HEK293 (cell line): ENCODE measurements around the gene GPR17.

Experiments
- CTCF ChIA-PET: fragments of 350-600 bp; formaldehyde crosslinking; extraction: SDS; loops from one replicate; lab custom pipeline; 2021; ENCODE audit warnings: antibody characterized with exemption; lab: Yijun Ruan, JAX
- POLR2A ChIA-PET: fragments of 300-600 bp; formaldehyde crosslinking; extraction: SDS; loops from one replicate; lab custom pipeline; 2020; ENCODE audit warnings: antibody characterized with exemption, inconsistent platforms; lab: Yijun Ruan, JAX
- H3K27ac ChIP-seq: fragments of 200-500 bp; sonication (Bioruptor generic); 2 replicates; pipeline ENCODE4 v1.5.1; 2014; ENCODE audit warnings: low read depth, low read length, control low read depth, inconsistent platforms; ENCODE audit errors: extremely low read depth
- H3K36me3 ChIP-seq, 2 experiments: fragments of 200-500 bp in 1 of 2; sonication (Bioruptor generic) in 1 of 2; 1 replicate in 1 of 2; 2 replicates in 1 of 2; pipeline ENCODE4 v1.5.1; 2014 to 2017; ENCODE audit warnings: inconsistent platforms in 2 of 2, low read length in 2 of 2; ENCODE audit not compliant: control insufficient read depth in 2 of 2, insufficient read depth in 1 of 2
- H3K4me1 ChIP-seq: fragments of 200-500 bp; sonication (Bioruptor generic); 2 replicates; pipeline ENCODE4 v1.5.1; 2014; ENCODE audit warnings: mild to moderate bottlenecking, low read length, inconsistent platforms; ENCODE audit not compliant: control insufficient read depth, insufficient read depth
- H3K4me3 ChIP-seq: 2 replicates; pipeline ENCODE4 v1.5.1; 2011; ENCODE audit warnings: low read depth, mild to moderate bottlenecking, control low read depth, low read length, moderate library complexity
- H3K9me3 ChIP-seq: fragments of 200-500 bp; sonication (Bioruptor generic); 2 replicates; pipeline ENCODE4 v1.5.1; 2014; ENCODE audit warnings: low read depth, low read length, inconsistent platforms; ENCODE audit not compliant: control insufficient read depth, insufficient read depth
- IKZF3 ChIP-seq: fragments of 450-650 bp; IDR thresholded peaks from 2 replicates; pipeline ENCODE4 v1.5.0; 2018; ENCODE audit warnings: missing biosample characterization, mild to moderate bottlenecking, missing genetic modification characterization, moderate library complexity
- KLF1 ChIP-seq: fragments of 450-650 bp; formaldehyde crosslinking; IDR thresholded peaks from 2 replicates; pipeline ENCODE4 v1.5.1; 2016; ENCODE audit warnings: missing biosample characterization, missing genetic modification characterization
- KLF9 ChIP-seq: fragments of 450-650 bp; formaldehyde crosslinking; IDR thresholded peaks from 2 replicates; pipeline ENCODE4 v1.5.1; 2016; ENCODE audit warnings: missing biosample characterization, missing genetic modification characterization, low read depth
- MEIS1 ChIP-seq: sonication (generic); formaldehyde crosslinking; IDR thresholded peaks from 2 replicates; pipeline ENCODE4 v1.8.1; 2022; ENCODE audit warnings: missing genetic modification reagents, mild to moderate bottlenecking, borderline replicate concordance
- MZF1 ChIP-seq: fragments of 450-650 bp; formaldehyde crosslinking; IDR thresholded peaks from 2 replicates; pipeline ENCODE4 v1.5.1; 2017; ENCODE audit warnings: missing biosample characterization, missing genetic modification characterization, borderline replicate concordance
- SCRT1 ChIP-seq: fragments of 450-650 bp; formaldehyde crosslinking; IDR thresholded peaks from 2 replicates; pipeline ENCODE4 v1.5.1; 2016; ENCODE audit warnings: missing biosample characterization, missing genetic modification characterization, borderline replicate concordance
- SETDB1 ChIP-seq: IDR thresholded peaks from one replicate; pipeline ENCODE4 v1.6.1; 2017; ENCODE audit warnings: mild to moderate bottlenecking, low read length, moderate library complexity, mixed read lengths; ENCODE audit not compliant: insufficient read length
- ZBTB17 ChIP-seq: fragments of 450-650 bp; formaldehyde crosslinking; IDR thresholded peaks from 2 replicates; pipeline ENCODE4 v1.5.1; 2016; ENCODE audit warnings: missing biosample characterization, missing genetic modification characterization
- ZFP37 ChIP-seq: fragments of 450-650 bp; formaldehyde crosslinking; IDR thresholded peaks from 2 replicates; pipeline ENCODE4 v1.5.1; 2016; ENCODE audit warnings: missing biosample characterization, missing genetic modification characterization
- ZNF146 ChIP-seq: fragments of 450-650 bp; formaldehyde crosslinking; IDR thresholded peaks from 2 replicates; pipeline ENCODE4 v1.5.1; 2016; ENCODE audit warnings: missing biosample characterization, missing genetic modification characterization
- ZNF155 ChIP-seq: fragments of 450-650 bp; formaldehyde crosslinking; IDR thresholded peaks from 2 replicates; pipeline ENCODE4 v1.5.1; 2016; ENCODE audit warnings: missing biosample characterization, missing genetic modification characterization
- ZNF223 ChIP-seq: fragments of 450-650 bp; formaldehyde crosslinking; IDR thresholded peaks from 2 replicates; pipeline ENCODE4 v1.5.1; 2016; ENCODE audit warnings: missing biosample characterization, missing genetic modification characterization
- ZNF335 ChIP-seq: fragments of 450-650 bp; formaldehyde crosslinking; conservative IDR thresholded peaks from 2 replicates; pipeline ENCODE4 v1.5.1; 2016; ENCODE audit warnings: missing biosample characterization, missing genetic modification characterization
- ZNF350 ChIP-seq: fragments of 450-650 bp; formaldehyde crosslinking; IDR thresholded peaks from 2 replicates; pipeline ENCODE4 v1.5.0; 2017; ENCODE audit warnings: missing biosample characterization, mild to moderate bottlenecking, missing genetic modification characterization
- ZNF433 ChIP-seq: fragments of 450-650 bp; formaldehyde crosslinking; IDR thresholded peaks from 2 replicates; pipeline ENCODE4 v1.5.1; 2016; ENCODE audit warnings: missing biosample characterization, missing genetic modification characterization, low read depth
- ZNF560 ChIP-seq: fragments of 450-650 bp; formaldehyde crosslinking; IDR thresholded peaks from 2 replicates; pipeline ENCODE4 v1.5.1; 2017; ENCODE audit warnings: missing biosample characterization, missing genetic modification characterization, borderline replicate concordance
- ZNF585B ChIP-seq: fragments of 450-650 bp; formaldehyde crosslinking; IDR thresholded peaks from 2 replicates; pipeline ENCODE4 v1.5.1; 2016; ENCODE audit warnings: missing biosample characterization, missing genetic modification characterization
- ZNF626 ChIP-seq: fragments of 450-650 bp; sonication (Bioruptor Pico); formaldehyde crosslinking; IDR thresholded peaks from 2 replicates; pipeline ENCODE4 v1.5.1; 2018; ENCODE audit warnings: missing biosample characterization, missing genetic modification characterization, inconsistent platforms
- TF ChIP-seq, protein P1 (sequence below): fragments of 450-650 bp; formaldehyde crosslinking; IDR thresholded peaks from 2 replicates; pipeline ENCODE4 v1.5.1; 2016; ENCODE audit warnings: missing biosample characterization, missing genetic modification characterization
- TF ChIP-seq, protein P2 (sequence below): fragments of 450-650 bp; formaldehyde crosslinking; optimal IDR thresholded peaks from 2 replicates; pipeline ENCODE3; 2016; ENCODE audit warnings: missing biosample characterization, mild to moderate bottlenecking, missing genetic modification characterization
- TF ChIP-seq, protein P3 (sequence below): fragments of 450-650 bp; formaldehyde crosslinking; IDR thresholded peaks from 2 replicates; pipeline ENCODE4 v1.5.1; 2016; ENCODE audit warnings: missing biosample characterization, missing genetic modification characterization
- TF ChIP-seq, protein P4 (sequence below): fragments of 450-650 bp; formaldehyde crosslinking; IDR thresholded peaks from 2 replicates; pipeline ENCODE4 v1.5.1; 2016; ENCODE audit warnings: missing biosample characterization, missing genetic modification characterization, borderline replicate concordance
- TF ChIP-seq, protein P5 (sequence below): fragments of 450-650 bp; formaldehyde crosslinking; conservative IDR thresholded peaks from 2 replicates; pipeline ENCODE4 v1.5.1; 2016; ENCODE audit warnings: low read depth, missing biosample characterization, missing genetic modification characterization
- TF ChIP-seq, protein P6 (sequence below): fragments of 450-650 bp; formaldehyde crosslinking; IDR thresholded peaks from 2 replicates; pipeline ENCODE4 v1.5.1; 2017; ENCODE audit warnings: missing biosample characterization, missing genetic modification characterization

Gene GPR17

DNA sequence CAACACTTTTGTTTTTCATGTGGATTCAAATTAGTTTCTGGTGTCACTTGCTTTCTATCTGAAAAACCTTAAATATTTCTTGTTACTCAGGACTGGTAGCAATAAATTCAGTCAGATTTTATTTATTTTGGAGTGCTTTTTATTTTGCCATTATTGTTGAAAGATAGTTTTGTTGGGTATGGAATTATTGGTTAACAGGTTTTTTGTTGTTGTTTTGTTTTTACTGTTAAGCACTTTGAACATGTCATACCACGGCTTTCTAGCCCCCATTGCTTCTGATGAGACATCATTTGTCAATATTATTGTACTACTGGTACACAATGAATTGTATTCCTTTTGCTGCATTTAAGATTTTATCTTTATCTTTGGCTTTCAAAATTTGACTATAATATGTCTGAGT lies 42.5 kb downstream of the GPR17 start (continued):
- TF ChIP-seq, protein P1, sequence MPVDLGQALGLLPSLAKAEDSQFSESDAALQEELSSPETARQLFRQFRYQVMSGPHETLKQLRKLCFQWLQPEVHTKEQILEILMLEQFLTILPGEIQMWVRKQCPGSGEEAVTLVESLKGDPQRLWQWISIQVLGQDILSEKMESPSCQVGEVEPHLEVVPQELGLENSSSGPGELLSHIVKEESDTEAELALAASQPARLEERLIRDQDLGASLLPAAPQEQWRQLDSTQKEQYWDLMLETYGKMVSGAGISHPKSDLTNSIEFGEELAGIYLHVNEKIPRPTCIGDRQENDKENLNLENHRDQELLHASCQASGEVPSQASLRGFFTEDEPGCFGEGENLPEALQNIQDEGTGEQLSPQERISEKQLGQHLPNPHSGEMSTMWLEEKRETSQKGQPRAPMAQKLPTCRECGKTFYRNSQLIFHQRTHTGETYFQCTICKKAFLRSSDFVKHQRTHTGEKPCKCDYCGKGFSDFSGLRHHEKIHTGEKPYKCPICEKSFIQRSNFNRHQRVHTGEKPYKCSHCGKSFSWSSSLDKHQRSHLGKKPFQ (tag by site-specific recombination): no peak
- no peak for TF ChIP-seq IKZF3 (tag by site-specific recombination)

DNA sequence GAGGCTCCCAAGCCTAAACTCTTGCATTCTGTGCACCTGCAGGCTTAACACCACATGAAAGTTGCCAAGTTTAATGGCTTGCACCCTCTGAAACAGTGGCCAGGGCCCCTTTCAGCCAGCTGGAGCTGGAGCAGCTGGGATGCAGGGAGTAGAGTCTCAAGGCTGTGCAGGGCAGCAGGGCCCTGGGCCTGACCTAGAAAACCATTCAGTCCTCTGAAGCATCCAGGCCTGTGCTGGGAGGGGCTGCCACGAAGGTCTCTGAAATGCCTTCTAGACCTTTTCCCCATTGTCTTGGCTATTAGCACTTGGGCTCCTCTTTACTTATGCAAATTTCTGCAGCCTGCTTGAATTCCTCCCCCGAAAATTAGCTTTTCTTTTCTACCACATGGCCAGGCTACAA lies 44.7 kb downstream of the GPR17 start:
- no peak overlapping the region for H3K27ac ChIP-seq
- no peaks in the 10 kb centered on the region for H3K4me1 ChIP-seq
- ChIA-PET POLR2A (no interaction called here), CTCF (no interaction called here)
- TF ChIP-seq, protein P2, sequence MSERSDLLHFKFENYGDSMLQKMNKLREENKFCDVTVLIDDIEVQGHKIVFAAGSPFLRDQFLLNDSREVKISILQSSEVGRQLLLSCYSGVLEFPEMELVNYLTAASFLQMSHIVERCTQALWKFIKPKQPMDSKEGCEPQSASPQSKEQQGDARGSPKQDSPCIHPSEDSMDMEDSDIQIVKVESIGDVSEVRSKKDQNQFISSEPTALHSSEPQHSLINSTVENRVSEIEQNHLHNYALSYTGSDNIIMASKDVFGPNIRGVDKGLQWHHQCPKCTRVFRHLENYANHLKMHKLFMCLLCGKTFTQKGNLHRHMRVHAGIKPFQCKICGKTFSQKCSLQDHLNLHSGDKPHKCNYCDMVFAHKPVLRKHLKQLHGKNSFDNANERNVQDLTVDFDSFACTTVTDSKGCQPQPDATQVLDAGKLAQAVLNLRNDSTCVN (tag by site-specific recombination): no peak
- TF ChIP-seq ZNF155 (tag by site-specific recombination): no peak
- no peak for TF ChIP-seq KLF9
- TF ChIP-seq ZNF585B: peak; percentile 94
- no peak for TF ChIP-seq ZNF626 (tag by site-specific recombination)
- no peak for TF ChIP-seq ZBTB17 (tag by site-specific recombination)
- TF ChIP-seq MEIS1 (CRISPR knock-in tag): no peak
- TF ChIP-seq SETDB1: peak; percentile 80
- no peak for TF ChIP-seq ZNF350 (tag by site-specific recombination)
- TF ChIP-seq, protein P3, sequence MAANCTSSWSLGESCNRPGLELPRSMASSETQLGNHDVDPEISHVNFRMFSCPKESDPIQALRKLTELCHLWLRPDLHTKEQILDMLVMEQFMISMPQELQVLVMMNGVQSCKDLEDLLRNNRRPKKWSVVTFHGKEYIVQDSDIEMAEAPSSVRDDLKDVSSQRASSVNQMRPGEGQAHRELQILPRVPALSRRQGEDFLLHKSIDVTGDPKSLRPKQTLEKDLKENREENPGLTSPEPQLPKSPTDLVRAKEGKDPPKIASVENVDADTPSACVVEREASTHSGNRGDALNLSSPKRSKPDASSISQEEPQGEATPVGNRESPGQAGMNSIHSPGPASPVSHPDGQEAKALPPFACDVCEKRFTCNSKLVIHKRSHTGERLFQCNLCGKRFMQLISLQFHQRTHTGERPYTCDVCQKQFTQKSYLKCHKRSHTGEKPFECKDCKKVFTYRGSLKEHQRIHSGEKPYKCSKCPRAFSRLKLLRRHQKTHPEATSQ (tag by site-specific recombination): no peak
- TF ChIP-seq, protein P4, sequence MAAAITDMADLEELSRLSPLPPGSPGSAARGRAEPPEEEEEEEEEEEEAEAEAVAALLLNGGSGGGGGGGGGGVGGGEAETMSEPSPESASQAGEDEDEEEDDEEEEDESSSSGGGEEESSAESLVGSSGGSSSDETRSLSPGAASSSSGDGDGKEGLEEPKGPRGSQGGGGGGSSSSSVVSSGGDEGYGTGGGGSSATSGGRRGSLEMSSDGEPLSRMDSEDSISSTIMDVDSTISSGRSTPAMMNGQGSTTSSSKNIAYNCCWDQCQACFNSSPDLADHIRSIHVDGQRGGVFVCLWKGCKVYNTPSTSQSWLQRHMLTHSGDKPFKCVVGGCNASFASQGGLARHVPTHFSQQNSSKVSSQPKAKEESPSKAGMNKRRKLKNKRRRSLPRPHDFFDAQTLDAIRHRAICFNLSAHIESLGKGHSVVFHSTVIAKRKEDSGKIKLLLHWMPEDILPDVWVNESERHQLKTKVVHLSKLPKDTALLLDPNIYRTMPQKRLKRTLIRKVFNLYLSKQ (tag by site-specific recombination): no peak
- no peak for TF ChIP-seq KLF1
- TF ChIP-seq ZFP37 (tag by site-specific recombination): no peak
- no peak for TF ChIP-seq ZNF433 (tag by site-specific recombination)
- TF ChIP-seq ZNF560: no peak
- no peak for TF ChIP-seq ZNF146 (tag by site-specific recombination)
- H3K36me3 ChIP-seq: no peaks in the 10 kb centered on the region
- no peak overlapping the region for H3K4me3 ChIP-seq
- no peaks in the 10 kb centered on the region for H3K9me3 ChIP-seq

DNA sequence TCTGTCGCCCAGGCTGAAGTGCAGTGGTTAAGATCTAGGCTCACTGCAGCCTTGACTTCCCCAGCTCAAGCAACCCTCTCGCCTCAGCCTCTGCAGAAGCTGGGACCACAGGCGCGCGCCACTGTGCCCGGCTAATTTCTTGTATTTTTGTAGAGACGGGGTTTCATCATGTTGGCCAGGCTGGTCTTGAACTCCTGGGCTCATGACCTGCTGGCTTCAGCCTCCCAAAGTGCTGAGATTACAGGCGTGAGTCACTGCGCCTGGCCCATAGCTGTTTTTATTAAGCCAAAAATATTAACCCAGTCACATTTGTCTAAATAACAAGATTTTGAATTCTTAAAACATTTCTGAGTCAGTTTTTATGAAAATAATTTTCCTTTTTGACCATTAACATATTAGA lies 49.0 kb downstream of the GPR17 start:
- ChIA-PET POLR2A (no interaction called here), CTCF (no interaction called here)
- Histone ChIP-seq H3K36me3 (no peaks in the 10 kb centered on the region), H3K9me3 (no peaks in the 10 kb centered on the region), H3K4me1 (no peaks in the 10 kb centered on the region), H3K4me3 (no peak overlapping the region), H3K27ac (no peak overlapping the region)
- TF ChIP-seq, protein P5, sequence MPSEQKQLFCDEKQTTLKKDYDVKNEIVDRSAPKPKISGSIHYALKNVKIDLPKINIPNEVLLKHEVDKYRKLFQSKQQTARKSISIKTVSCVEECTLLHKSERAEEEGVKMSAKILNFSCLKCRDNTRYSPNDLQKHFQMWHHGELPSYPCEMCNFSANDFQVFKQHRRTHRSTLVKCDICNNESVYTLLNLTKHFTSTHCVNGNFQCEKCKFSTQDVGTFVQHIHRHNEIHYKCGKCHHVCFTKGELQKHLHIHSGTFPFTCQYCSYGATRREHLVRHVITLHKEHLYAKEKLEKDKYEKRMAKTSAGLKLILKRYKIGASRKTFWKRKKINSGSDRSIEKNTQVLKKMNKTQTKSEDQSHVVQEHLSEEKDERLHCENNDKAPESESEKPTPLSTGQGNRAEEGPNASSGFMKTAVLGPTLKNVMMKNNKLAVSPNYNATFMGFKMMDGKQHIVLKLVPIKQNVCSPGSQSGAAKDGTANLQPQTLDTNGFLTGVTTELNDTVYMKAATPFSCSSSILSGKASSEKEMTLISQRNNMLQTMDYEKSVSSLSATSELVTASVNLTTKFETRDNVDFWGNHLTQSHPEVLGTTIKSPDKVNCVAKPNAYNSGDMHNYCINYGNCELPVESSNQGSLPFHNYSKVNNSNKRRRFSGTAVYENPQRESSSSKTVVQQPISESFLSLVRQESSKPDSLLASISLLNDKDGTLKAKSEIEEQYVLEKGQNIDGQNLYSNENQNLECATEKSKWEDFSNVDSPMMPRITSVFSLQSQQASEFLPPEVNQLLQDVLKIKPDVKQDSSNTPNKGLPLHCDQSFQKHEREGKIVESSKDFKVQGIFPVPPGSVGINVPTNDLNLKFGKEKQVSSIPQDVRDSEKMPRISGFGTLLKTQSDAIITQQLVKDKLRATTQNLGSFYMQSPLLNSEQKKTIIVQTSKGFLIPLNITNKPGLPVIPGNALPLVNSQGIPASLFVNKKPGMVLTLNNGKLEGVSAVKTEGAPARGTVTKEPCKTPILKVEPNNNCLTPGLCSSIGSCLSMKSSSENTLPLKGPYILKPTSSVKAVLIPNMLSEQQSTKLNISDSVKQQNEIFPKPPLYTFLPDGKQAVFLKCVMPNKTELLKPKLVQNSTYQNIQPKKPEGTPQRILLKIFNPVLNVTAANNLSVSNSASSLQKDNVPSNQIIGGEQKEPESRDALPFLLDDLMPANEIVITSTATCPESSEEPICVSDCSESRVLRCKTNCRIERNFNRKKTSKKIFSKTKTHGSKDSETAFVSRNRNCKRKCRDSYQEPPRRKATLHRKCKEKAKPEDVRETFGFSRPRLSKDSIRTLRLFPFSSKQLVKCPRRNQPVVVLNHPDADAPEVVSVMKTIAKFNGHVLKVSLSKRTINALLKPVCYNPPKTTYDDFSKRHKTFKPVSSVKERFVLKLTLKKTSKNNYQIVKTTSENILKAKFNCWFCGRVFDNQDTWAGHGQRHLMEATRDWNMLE: no peak
- no peak for TF ChIP-seq ZNF335 (tag by site-specific recombination)
- TF ChIP-seq MZF1: no peak
- TF ChIP-seq, protein P6, sequence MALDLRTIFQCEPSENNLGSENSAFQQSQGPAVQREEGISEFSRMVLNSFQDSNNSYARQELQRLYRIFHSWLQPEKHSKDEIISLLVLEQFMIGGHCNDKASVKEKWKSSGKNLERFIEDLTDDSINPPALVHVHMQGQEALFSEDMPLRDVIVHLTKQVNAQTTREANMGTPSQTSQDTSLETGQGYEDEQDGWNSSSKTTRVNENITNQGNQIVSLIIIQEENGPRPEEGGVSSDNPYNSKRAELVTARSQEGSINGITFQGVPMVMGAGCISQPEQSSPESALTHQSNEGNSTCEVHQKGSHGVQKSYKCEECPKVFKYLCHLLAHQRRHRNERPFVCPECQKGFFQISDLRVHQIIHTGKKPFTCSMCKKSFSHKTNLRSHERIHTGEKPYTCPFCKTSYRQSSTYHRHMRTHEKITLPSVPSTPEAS: no peak
- no peak for TF ChIP-seq SCRT1 (tag by site-specific recombination)
- TF ChIP-seq ZNF223 (tag by site-specific recombination): no peak
